Measurements from ENCODE around the gene ZBTB7A. TPM values are rescaled to one million over a fixed set of nuclear protein-coding genes. Genes with fewer than 3 reads are reported as not detected.

Gene ZBTB7A
- total RNA-seq, 1 experiment from 2014 or later, result 49.5 TPM

DNA sequence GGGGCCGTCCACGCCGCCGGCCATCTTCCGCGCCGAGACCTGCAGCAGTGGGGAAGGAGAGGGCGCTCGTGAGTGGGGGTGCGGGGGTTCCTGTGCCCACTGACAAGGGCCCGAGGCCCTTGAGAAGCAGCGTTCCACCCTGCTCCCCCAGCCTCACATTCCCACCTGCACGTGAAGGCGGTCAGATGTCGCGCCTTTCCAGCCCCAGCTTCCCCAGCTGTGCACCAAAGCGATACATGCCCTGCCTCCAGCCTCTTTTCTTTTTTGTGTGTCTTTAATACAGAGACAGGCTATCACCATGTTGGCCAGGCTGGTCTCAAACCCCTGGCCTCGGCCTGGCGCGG is 11.5 kb downstream of the ZBTB7A start:
- POLR2A ChIA-PET, result no interaction called here
- peaks cover 4% of the 10 kb centered on the region; the same call in 1 of the 2 replicates for H4K20me1 ChIP-seq (ENCODE audit: insufficient read depth)

More for the DNA sequence above, 11.5 kb downstream of the ZBTB7A start:
- Histone ChIP-seq H3K9ac (ENCODE audit: low read length) (no peak overlapping the region), H3K9me2 (ENCODE audit: insufficient read depth) (no peaks in the 10 kb centered on the region), H3K79me2 (ENCODE audit: insufficient read depth, low read length) (peaks cover 98% of the 10 kb centered on the region), H3K27ac (ENCODE audit: low read depth, low read length) (no peak overlapping the region), H3K4me3 (replicated peaks in 1 of 2; ENCODE audit: low read depth in 1 of 2, low read length in 2 of 2) (no peak overlapping the region), H3K4me2 (ENCODE audit: low read length) (no peak overlapping the region), H3K4me1 (ENCODE audit: control insufficient read depth in 1 of 2, insufficient read depth in 2 of 2, low read length in 2 of 2) (peaks cover 24 to 26% of the 10 kb centered on the region in 2 experiments), H3K36me3 (ENCODE audit: control insufficient read depth in 1 of 2, insufficient read depth in 2 of 2, low read length in 2 of 2) (peaks cover 19 to 22% of the 10 kb centered on the region in 2 experiments; a peak in 3 of 4 replicates), H3K9me3 (ENCODE audit: control insufficient read depth in 1 of 2, insufficient read depth in 1 of 2, low read depth in 1 of 2, low read length in 2 of 2) (no peaks in the 10 kb centered on the region), H2AFZ (ENCODE audit: low read depth, low read length, poor library complexity, severe bottlenecking) (no peak overlapping the region), H3K27me3 (ENCODE audit: insufficient read depth, low read length) (no peaks in the 10 kb centered on the region)
- RAD21 ChIA-PET (ENCODE audit: low non-redundant PET in 1 of 2, low total read pairs in 2 of 2, uncharacterized antibody in 2 of 2, unreplicated experiment in 2 of 2), result no interaction called here
- intact Hi-C loops (cut with micrococcal nuclease), result no loop called here
- DNase-seq (ENCODE audit: low read depth, low spot score) (no peak), ATAC-seq (no peak)
- BruUV-seq (replicated peaks), result no TSS peak
- no peak for TF ChIP-seq CBX3 (IDR thresholded peaks at IDR 0.05; ENCODE audit: low read depth)
- TF ChIP-seq CTCF (IDR thresholded peaks at IDR 0.05 in 2 of 3, conservative IDR thresholded peaks at IDR 0.05 in 1 of 3; ENCODE audit: borderline replicate concordance in 1 of 3, insufficient read depth in 1 of 3, low read depth in 2 of 3, low read length in 2 of 3), result no peak
- TF ChIP-seq SRF (IDR thresholded peaks at IDR 0.05; ENCODE audit: low read depth), result no peak
- TF ChIP-seq EZH2 (IDR thresholded peaks at IDR 0.05), result no peak
- no peak for TF ChIP-seq FOSL1 (IDR thresholded peaks at IDR 0.05; ENCODE audit: low read depth)
- no peak for TF ChIP-seq YY1 (IDR thresholded peaks at IDR 0.05; ENCODE audit: extremely low read depth, insufficient replicate concordance, low read depth, low read length)
- no peak for TF ChIP-seq RAD21 (IDR thresholded peaks at IDR 0.05; ENCODE audit: low read depth)
- TF ChIP-seq JUND (IDR thresholded peaks at IDR 0.05), result no peak
- TF ChIP-seq MAX (IDR thresholded peaks at IDR 0.05), result no peak
- CTCF ChIA-PET, result no interaction called here
